Fibroblast of peridontal ligament (primary cell): Measurements from ENCODE around the gene STOX1.
"Not testable (repeated sequence)": the region's sequence is repeated elsewhere in the genome, so short reads cannot be mapped to it uniquely, and the experiment has no call there.

ENCODE experiments used
- DNase-seq: peaks from one replicate; pipeline ENCODE4 v3.0.0-alpha.2; 2010; ENCODE audit errors: extremely low read depth

Gene STOX1

GRCh38 chr10:68829952-68830351 is 2.6 kb downstream of the STOX1 start:
- no peak for DNase-seq

DNA sequence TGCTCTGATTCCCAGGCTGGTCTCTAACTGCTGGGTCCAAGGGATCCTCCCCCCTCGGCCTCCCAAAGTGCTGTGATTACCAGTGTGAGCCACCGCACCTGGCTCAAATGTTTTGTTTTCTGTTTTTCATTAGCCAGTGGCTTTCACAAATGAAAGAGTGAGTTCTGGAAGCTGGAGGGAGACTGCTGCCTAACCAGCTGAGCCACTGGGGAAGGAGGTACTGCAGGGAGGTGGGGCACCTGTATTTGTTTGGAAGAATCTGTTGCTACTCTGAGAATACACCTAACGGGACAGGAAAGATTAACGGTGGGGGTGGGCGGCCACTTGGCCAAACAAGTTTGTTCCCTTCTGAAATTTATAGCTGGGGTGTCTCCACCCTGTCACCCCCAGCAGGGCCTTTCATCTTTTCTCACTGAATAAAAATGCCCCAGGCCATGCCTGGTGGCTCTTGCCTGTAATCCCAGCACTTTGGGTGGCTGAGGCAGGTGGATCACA is 4.7 kb downstream of the STOX1 start:
- no peak for DNase-seq

GRCh38 chr10:68832601-68833000 is 5.3 kb downstream of the STOX1 start:
- DNase-seq, result no peak

DNA sequence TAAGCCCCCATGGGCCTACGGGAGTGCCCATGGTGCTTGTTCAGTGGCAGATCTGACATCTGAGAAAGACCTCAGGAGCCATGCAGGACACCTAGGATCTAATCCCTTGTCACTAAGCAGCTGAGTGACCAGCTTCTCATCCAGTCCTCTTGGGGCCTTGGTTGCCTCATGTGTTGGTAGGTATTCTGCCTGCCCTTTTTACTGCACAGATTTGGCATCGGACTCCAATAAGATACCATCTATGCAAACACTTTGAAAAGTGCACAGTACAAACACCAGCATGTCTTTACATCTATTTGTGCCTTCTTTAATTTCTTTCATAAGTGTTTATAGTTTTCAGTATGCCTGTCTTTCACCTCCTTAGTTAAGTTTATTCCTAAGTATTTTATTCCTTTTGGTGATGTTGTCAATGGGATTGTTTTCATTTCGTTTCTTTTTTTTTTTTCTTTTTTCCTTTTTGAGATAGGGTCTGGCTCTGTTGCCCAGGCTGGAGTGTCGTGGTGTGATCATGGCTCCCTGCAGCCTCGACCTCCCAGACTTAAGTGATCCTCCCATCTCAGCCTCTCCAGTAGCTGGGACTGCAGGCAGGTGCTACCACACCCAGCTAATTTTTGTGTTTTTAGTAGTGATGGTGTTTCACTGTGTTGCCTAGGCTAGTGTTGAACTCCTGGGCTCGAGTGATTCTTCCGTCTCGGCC is 10.4 kb downstream of the STOX1 start:
- no peak for DNase-seq

DNA sequence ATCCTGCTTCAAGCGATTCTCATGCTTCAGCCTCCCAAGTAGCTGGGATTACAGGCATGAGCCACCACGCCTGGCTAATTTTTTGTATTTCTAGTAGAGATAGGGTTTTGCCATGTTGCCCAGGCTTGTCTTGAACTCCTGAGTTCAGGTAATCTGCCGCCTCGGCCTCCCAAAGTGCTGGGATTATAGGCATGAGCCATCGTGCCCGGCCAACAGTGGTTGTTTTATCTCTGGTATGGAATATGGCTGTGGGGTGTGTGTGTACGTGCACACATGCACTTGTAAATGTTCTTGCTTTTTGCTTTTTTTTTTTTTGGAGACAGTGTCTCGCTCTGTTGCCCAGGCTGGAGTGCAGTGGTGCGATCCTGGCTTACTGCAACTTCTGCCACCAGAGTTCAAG is 13.3 kb downstream of the STOX1 start:
- not testable (repeated sequence) for DNase-seq

GRCh38 chr10:68848281-68848680 is 20.9 kb downstream of the STOX1 start:
- no peak for DNase-seq

DNA sequence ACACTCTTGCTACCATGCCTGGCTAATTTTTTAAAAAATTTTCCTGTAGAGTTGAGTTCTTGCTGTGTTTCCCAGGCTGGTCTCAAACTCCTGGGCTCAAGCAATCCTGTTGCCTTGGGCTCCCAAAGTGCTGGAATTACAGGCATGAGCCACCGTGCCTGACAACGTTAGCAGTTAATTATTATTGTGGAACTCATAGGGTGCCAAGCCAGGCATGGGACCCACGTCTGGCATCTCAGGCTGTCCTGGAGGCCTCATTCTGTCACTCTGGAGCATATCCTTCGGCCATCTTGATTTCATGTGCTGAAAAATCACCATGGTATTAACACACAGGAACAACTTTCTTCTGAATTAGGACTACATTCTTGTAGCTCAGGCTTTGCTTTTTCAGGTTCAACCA is 21.5 kb downstream of the STOX1 start:
- DNase-seq, result no peak

- no peak for DNase-seq
These were observed 29.0 kb downstream of the STOX1 start for GRCh38 chr10:68856352-68856751.

DNA sequence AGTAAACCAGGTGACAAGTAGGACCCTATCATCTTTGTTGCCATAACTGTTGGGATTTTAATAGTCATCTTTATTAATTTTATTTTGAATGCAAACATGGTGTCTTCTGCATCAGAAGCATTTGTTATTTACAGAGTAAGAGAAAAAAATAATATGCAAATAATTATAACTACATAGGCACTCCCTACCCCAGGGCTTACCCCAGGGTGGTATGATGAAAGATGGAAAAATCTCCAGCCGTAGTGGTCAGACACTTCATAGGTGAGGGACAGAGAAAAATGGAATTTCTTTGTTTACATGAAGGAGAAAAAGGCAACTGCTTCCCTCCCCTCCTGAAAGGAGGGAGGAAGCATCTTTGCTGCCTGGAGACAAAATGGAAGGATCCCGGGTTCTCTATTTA is 29.7 kb downstream of the STOX1 start:
- no peak for DNase-seq

GRCh38 chr10:68861253-68861652 is 33.9 kb downstream of the STOX1 start:
- DNase-seq, result no peak

- no peak for DNase-seq
These were observed 37.3 kb downstream of the STOX1 start for GRCh38 chr10:68864611-68865010.

- not testable (repeated sequence) for DNase-seq
These were observed 40.8 kb downstream of the STOX1 start for GRCh38 chr10:68868173-68868572.

- DNase-seq, result peak; percentile 49
These were observed 42.3 kb downstream of the STOX1 start for GRCh38 chr10:68869623-68870022.

DNA sequence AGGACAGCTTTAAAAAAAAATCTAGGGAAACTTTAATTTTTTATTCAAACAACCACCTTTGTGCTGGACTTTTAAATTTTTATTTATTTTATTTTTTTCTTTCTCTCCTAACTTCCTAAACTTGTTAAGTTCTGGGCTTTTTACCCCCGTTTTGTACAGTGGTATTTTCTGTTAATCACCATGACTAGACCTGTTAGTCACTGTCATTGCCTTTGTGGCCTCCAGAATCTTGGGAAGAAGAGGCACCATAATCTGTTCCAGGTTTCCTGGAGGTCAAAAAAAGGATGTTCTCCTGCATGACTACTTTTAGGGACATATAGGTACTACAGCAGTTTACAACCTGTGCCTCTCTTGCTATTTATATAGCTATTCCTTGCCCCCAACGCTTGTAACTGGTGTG is 42.7 kb downstream of the STOX1 start:
- DNase-seq, result no peak

DNA sequence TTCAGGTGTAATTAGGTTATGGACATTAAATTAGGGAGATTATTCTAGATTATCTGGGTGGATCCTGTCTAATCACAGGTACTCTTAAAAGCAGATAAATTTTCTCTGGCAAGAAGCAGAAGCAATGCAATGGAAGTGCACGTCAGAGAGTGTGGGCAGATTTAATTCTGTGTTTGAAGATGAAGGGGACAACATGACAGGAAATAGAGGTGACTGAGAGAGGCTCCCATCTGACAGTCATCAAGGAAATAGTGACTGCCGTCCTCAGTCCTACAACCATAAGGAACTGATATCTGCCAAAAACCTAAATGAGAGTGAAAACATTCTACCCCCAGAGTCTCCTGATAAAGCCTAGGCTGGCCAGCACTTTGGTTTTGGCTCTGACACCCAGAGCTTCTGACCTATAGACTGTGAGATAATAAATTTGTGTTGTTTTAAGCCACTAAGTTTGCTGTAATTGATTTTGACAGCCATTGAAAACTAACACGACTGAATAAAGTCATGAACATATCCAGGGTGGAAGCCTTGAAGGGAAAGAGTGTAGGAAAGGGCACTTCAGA is 43.3 kb downstream of the STOX1 start:
- DNase-seq, result no peak

GRCh38 chr10:68871105-68871711 is 43.9 kb downstream of the STOX1 start:
- DNase-seq, result peak; percentile 65

- DNase-seq, result peak; percentile 93
These were observed 44.5 kb downstream of the STOX1 start for GRCh38 chr10:68871731-68872342.

DNA sequence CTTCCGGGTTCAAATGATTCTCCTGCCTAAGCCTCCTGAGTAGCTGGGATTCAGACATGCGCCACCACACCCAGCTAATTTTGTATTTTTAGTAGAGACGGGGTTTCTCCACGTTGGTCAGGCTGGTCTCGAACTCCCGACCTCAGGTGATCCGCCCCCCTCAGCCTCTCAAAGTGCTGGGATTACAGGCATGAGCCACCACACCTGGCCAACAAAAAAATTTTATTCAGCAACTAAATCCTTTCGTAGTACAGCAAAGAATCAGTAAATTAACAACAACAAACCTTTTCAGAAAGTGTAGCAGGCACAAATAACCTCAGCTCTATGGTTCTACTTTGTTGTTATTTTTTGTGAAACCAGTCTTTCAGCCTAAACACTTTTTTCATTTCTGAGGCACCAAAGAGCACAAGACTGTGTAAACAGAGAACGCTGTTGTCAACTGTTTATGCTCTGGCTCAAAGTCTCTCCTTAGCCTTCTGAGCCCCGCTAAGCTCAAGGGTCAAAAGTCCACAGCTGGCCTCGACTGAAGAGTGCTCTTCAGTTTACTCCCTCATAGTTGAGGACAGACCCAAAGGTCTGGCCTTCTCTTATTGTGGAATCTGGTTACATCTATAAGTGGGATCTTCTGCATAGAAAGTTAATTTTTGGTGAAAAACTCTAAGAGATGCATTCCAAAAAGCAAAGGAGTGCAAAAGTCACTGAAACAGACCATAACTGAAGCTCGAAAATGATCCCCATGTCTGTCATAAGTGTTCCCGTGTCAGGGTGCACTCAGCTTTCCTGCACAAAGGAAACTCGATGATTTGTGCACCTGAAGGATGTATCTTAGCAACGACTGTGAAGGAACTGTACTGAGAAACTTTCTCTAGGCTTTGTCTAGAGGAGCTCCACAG is 49.2 kb downstream of the STOX1 start:
- DNase-seq, result no peak

GRCh38 chr10:68877482-68878110 is 50.3 kb downstream of the STOX1 start:
- DNase-seq, result no peak

DNA sequence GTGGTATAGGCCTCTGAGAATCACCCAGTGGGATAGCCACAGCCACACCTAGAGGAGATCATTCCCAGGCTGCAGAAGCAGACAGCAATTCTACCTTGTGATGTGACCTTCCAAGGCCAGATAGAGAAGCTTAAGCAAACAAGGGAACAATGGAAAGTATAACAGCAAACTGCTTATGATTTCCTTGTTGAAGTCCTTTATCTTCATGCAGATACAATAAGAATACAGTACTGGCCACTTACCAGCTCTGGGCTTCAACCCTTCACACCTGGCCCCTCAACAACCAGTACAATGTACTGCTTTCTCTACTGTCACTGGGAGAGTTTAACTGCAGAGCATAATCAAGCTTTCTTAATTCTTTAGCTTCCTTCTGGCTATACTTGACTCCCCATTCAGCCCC is 51.2 kb downstream of the STOX1 start:
- DNase-seq, result no peak

DNA sequence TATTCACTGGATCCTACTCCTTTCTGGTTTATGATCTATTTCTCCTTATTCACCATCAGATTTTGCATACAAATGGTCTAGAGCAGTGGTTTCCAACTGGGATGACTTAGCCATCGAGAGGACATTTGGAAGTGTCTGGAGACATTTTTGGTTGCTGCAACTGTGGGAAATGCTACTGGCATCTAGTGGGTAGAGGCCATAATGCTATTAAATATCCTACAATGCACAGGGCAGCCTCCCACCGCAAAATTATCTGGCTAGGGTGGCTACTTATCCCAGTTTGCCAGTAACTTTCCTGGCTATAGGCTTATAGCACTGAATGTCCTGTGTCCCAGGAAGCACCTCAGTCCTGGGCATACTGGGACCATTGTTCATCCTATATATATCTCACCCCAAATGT is 52.3 kb downstream of the STOX1 start:
- no peak for DNase-seq
